HCT116 (cell line): ENCODE data around the gene RIC8B. TPM values are rescaled to one million over a fixed set of nuclear protein-coding genes. Genes with fewer than 3 reads are reported as not detected.
A peak's percentile ranks its signal among the peaks of the same experiment; 100 is the strongest.

Experiments
- ATAC-seq: fragments of 200-7000 bp; cut with Tn5 transposase; 2 replicates; pipeline ENCODE4 v1.9.1; 2020; ENCODE audit warnings: mild to moderate bottlenecking, moderate library complexity
- BruUV-seq: library from RNA; stranded (reverse); fragments of 400-500 nt; replicated peaks from 2 replicates; lab custom pipeline; 2021; lab: Mats Ljungman, UMichigan
- CTCF ChIA-PET: fragments of 300-600 bp; sonication (Branson Sonifier 250); formaldehyde crosslinking; loops from one replicate; lab custom pipeline; 2021; ENCODE audit warnings: antibody characterized with exemption; lab: Charles Lee
- POLR2A ChIA-PET: fragments of 300-600, 350-600 bp; sonication (Branson Sonifier 250); formaldehyde crosslinking; loops from one replicate; lab custom pipeline; 2021; ENCODE audit warnings: antibody characterized with exemption; lab: Charles Lee
- RAD21 ChIA-PET, 2 experiments: fragments of 300-600 bp; sonication (Branson Sonifier 250); formaldehyde crosslinking; loops; one replicate each; lab custom pipeline; 2023; ENCODE audit warnings: low total read pairs in 2 of 2; ENCODE audit not compliant: uncharacterized antibody in 2 of 2, unreplicated experiment in 2 of 2, low non-redundant PET in 1 of 2; lab: Charles Lee
- DNase-seq: peaks from one replicate; pipeline ENCODE4 v3.0.0-alpha.2; 2010; ENCODE audit warnings: low read depth, low spot score
- H2AFZ ChIP-seq: fragments of 200-600 bp; shearing (Covaris generic), sonication (generic); 2 replicates; pipeline ENCODE4 v1.6.1; 2017; ENCODE audit warnings: low read depth, mixed run types, mixed read lengths, antibody characterized with exemption, low read length; ENCODE audit not compliant: poor library complexity, severe bottlenecking
- H3K27ac ChIP-seq: 2 replicates; pipeline ENCODE4 v1.5.1; 2012; ENCODE audit warnings: low read depth, low read length
- H3K27me3 ChIP-seq: fragments of 200-600 bp; sonication (generic); 2 replicates; pipeline ENCODE4 v1.6.1; 2016; ENCODE audit warnings: mixed run types, low read length, mixed read lengths; ENCODE audit not compliant: insufficient read depth
- H3K36me3 ChIP-seq, 2 experiments: fragments of 200-500 bp in 1 of 2; fragments of 200-600 bp in 1 of 2; sonication (Bioruptor generic) in 1 of 2; sonication (generic) in 1 of 2; 2 replicates each; pipeline versions ENCODE4 v1.5.1 to v1.6.1; 2014 to 2016; ENCODE audit warnings: low read length in 2 of 2, inconsistent platforms in 1 of 2, mixed read lengths in 1 of 2, mixed run types in 1 of 2; ENCODE audit not compliant: insufficient read depth in 2 of 2, control insufficient read depth in 1 of 2
- H3K4me1 ChIP-seq, 2 experiments: fragments of 200-600 bp in 1 of 2; sonication (generic) in 1 of 2; 2 replicates each; pipeline versions ENCODE4 v1.5.1 to v1.6.1; 2012 to 2017; ENCODE audit warnings: low read length in 2 of 2, inconsistent platforms in 1 of 2, mild to moderate bottlenecking in 1 of 2, mixed read lengths in 1 of 2, mixed run types in 1 of 2, moderate library complexity in 1 of 2; ENCODE audit not compliant: insufficient read depth in 2 of 2, control insufficient read depth in 1 of 2
- H3K4me2 ChIP-seq: fragments of 200-600 bp; sonication (generic); 2 replicates; pipeline ENCODE4 v1.6.1; 2017; ENCODE audit warnings: mixed run types, low read length, mixed read lengths
- H3K4me3 ChIP-seq, 2 experiments: fragments of 200-600 bp in 1 of 2; sonication (generic) in 1 of 2; replicated peaks in 1 of 2; 2 replicates each; pipeline ENCODE4 v1.5.1; 2011 to 2016; ENCODE audit warnings: low read length in 2 of 2, control low read depth in 1 of 2, low read depth in 1 of 2, mild to moderate bottlenecking in 1 of 2, mixed read lengths in 1 of 2, mixed run types in 1 of 2
- H3K79me2 ChIP-seq: fragments of 200-600 bp; sonication (generic); 2 replicates; pipeline ENCODE4 v1.6.1; 2017; ENCODE audit warnings: mild to moderate bottlenecking, mixed run types, low read length, moderate library complexity, mixed read lengths; ENCODE audit not compliant: insufficient read depth
- H3K9ac ChIP-seq: fragments of 200-600 bp; sonication (generic); 2 replicates; pipeline ENCODE4 v1.6.1; 2016; ENCODE audit warnings: low read length, mixed read lengths
- H3K9me2 ChIP-seq: fragments of 200-600 bp; sonication (generic), shearing (Covaris generic); 2 replicates; pipeline ENCODE4 v1.6.1; 2017; ENCODE audit warnings: mixed run types, mild to moderate bottlenecking, moderate library complexity; ENCODE audit not compliant: insufficient read depth
- H3K9me3 ChIP-seq, 2 experiments: fragments of 200-500 bp in 1 of 2; fragments of 200-600 bp in 1 of 2; sonication (Bioruptor generic) in 1 of 2; sonication (generic) in 1 of 2; 2 replicates each; pipeline ENCODE4 v1.6.1; 2014 to 2017; ENCODE audit warnings: low read length in 2 of 2, mixed read lengths in 2 of 2, inconsistent platforms in 1 of 2, low read depth in 1 of 2, mild to moderate bottlenecking in 1 of 2, mixed run types in 1 of 2, moderate library complexity in 1 of 2; ENCODE audit not compliant: control insufficient read depth in 1 of 2, insufficient read depth in 1 of 2
- H4K20me1 ChIP-seq: fragments of 200-600 bp; sonication (generic), shearing (Covaris generic); 2 replicates; pipeline ENCODE4 v1.6.1; 2017; ENCODE audit warnings: mixed run types, mild to moderate bottlenecking, moderate library complexity; ENCODE audit not compliant: insufficient read depth
- CBX3 ChIP-seq: IDR thresholded peaks from 2 replicates; pipeline ENCODE4 v1.6.1; 2012; ENCODE audit warnings: low read depth
- CEBPB ChIP-seq: IDR thresholded peaks from 2 replicates; pipeline ENCODE4 v1.6.1; 2012; ENCODE audit warnings: low read depth
- EZH2 ChIP-seq: fragments of 200-600 bp; sonication (generic); IDR thresholded peaks from 2 replicates; pipeline ENCODE4 v1.6.1; 2017; ENCODE audit warnings: antibody characterized with exemption, mixed run types
- EZH2phosphoT487 ChIP-seq: fragments of 200-600 bp; IDR thresholded peaks from 2 replicates; pipeline ENCODE4 v1.6.1; 2018; ENCODE audit warnings: antibody characterized with exemption, borderline replicate concordance
- FOSL1 ChIP-seq: IDR thresholded peaks from 2 replicates; pipeline ENCODE4 v1.6.1; 2012; ENCODE audit warnings: low read depth
- JUND ChIP-seq: IDR thresholded peaks from 2 replicates; pipeline ENCODE4 v1.6.1; 2012
- POLR2A ChIP-seq: IDR thresholded peaks from 2 replicates; pipeline ENCODE4 v1.7.0; 2011; ENCODE audit warnings: borderline replicate concordance; ENCODE audit not compliant: insufficient read depth, insufficient read length; ENCODE audit errors: extremely low read depth
- POLR2AphosphoS5 ChIP-seq: IDR thresholded peaks from 2 replicates; pipeline ENCODE4 v1.6.1; 2011; ENCODE audit warnings: mild to moderate bottlenecking, low read depth, low read length, moderate library complexity
- RAD21 ChIP-seq: IDR thresholded peaks from 2 replicates; pipeline ENCODE4 v1.6.1; 2012; ENCODE audit warnings: low read depth, mild to moderate bottlenecking
- SP1 ChIP-seq: IDR thresholded peaks from 2 replicates; pipeline ENCODE4 v1.6.1; 2012; ENCODE audit warnings: low read depth
- SRF ChIP-seq: IDR thresholded peaks from 2 replicates; pipeline ENCODE4 v1.6.1; 2012; ENCODE audit warnings: low read depth
- TCF7L2 ChIP-seq: IDR thresholded peaks from 2 replicates; pipeline ENCODE4 v1.7.0; 2011; ENCODE audit warnings: borderline replicate concordance, inconsistent platforms; ENCODE audit not compliant: insufficient read depth, insufficient read length; ENCODE audit errors: extremely low read depth
- YY1 ChIP-seq: IDR thresholded peaks from 2 replicates; pipeline ENCODE4 v1.6.1; 2011; ENCODE audit warnings: low read length, low read depth, moderate library complexity, mild to moderate bottlenecking; ENCODE audit not compliant: insufficient replicate concordance; ENCODE audit errors: extremely low read depth
- ZFX ChIP-seq: fragments of 450-650 bp; IDR thresholded peaks from 2 replicates; pipeline ENCODE4 v1.6.1; 2017
- ZNF274 ChIP-seq: fragments of 200-500 bp; sonication (Bioruptor generic); IDR thresholded peaks from 2 replicates; pipeline ENCODE4 v1.6.1; 2014; ENCODE audit warnings: mild to moderate bottlenecking, low read depth, low read length, inconsistent platforms
- intact Hi-C: fragments of 100-400 bp; cut with micrococcal nuclease; formaldehyde crosslinking; loops from 2 replicates; pipeline ENCODE4 v1.10.0; 2022
- total RNA-seq: library from RNA; stranded (reverse); gene quantifications from one replicate; pipeline ENCODE4 v1.2.1, GENCODE V29; 2021; ENCODE audit not compliant: unreplicated experiment
- TF ChIP-seq, protein P1 (sequence below): IDR thresholded peaks from 2 replicates; pipeline ENCODE4 v1.6.1; 2012
- TF ChIP-seq, protein P2 (sequence below): IDR thresholded peaks from 2 replicates; pipeline ENCODE4 v1.6.1; 2012
- TF ChIP-seq, protein P3 (sequence below): IDR thresholded peaks from 2 replicates; pipeline ENCODE4 v1.6.1; 2012; ENCODE audit warnings: low read depth

RIC8B gene
- total RNA-seq, 1 experiment from 2014 or later, result 16.7 TPM

DNA sequence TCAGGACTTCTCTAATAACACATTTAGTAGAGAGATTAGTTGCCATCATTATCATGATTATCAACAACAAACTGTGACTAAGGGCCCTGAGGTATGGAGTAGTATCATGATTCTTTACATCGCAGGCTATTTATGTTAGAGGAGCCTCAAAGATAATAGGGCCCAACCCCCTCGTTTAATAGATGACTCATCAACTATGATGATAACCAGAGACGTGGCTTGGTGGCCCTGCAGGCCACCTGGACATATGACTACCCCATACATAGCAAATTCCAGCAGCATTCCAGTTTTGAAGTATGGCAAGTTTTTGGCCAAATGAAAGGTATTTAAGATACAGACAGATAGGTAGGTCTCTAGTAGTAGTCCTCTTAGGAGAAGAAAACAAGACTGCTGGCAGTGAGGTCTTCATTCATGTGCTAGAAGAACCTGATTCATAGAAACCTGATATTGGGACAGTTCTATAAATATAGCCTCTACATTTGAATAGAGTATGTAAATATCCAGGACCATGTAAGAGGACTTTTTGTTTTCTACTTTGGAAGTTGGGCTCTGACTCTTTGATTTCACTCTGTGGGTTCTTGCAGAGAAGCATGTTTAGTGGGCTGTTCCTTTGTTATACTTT, 5.6 kb downstream of the RIC8B start:
- no peaks in the 10 kb centered on the region for H3K36me3 ChIP-seq
- POLR2A ChIA-PET, result no interaction called here
- peak; percentile 80 for ATAC-seq
- no peaks in the 10 kb centered on the region for H3K9me2 ChIP-seq
- H2AFZ ChIP-seq, result no peak overlapping the region
- TF ChIP-seq, protein P1, sequence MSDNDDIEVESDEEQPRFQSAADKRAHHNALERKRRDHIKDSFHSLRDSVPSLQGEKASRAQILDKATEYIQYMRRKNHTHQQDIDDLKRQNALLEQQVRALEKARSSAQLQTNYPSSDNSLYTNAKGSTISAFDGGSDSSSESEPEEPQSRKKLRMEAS, result no peak
- no peak for TF ChIP-seq EZH2
- TF ChIP-seq JUND, result peak; percentile 37; the same call in 1 of the 2 replicates
- TF ChIP-seq EZH2phosphoT487, result no peak
- peak; percentile 42 for TF ChIP-seq FOSL1
- RAD21 ChIA-PET, result no interaction called here
- no peak overlapping the region for H3K4me3 ChIP-seq
- H3K79me2 ChIP-seq, result peaks cover 82% of the 10 kb centered on the region
- peak overlapping the region; percentile 49 for H3K4me2 ChIP-seq
- no TSS peak for BruUV-seq
- no peaks in the 10 kb centered on the region for H3K9me3 ChIP-seq
- no peaks in the 10 kb centered on the region for H3K27me3 ChIP-seq
- peaks cover 13 to 31% of the 10 kb centered on the region in 2 experiments; a peak in 3 of 4 replicates for H3K4me1 ChIP-seq
- no peak overlapping the region for H3K9ac ChIP-seq
- H3K27ac ChIP-seq, result no peak overlapping the region
- CTCF ChIA-PET, result no interaction called here
- intact Hi-C loops, result no loop called here
- H4K20me1 ChIP-seq, result no peaks in the 10 kb centered on the region
- no peak for DNase-seq

DNA sequence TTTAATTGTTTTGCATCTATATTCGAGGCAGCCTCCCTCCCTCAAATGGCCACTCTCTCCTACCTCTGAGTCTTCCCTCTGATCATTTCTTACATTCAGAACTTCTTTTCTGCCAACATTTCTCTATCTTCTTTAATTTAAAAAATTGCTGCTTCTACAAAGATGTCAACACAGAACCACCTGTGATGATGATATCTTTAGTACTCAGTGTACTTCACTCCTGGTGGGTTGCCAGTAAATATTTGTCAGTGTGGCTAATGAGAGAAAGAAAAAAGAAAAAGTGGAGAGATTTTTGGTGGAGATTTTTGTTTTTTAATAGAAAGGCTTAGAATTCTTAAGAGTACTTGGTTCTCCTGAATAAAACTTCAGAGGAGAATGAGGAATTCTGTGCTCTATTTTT, 8.1 kb downstream of the RIC8B start:
- POLR2A ChIA-PET, result no interaction called here
- no TSS peak for BruUV-seq

More for the DNA sequence above, 8.1 kb downstream of the RIC8B start:
- no peaks in the 10 kb centered on the region for H3K27me3 ChIP-seq
- no peak for ATAC-seq
- TF ChIP-seq, protein P2, sequence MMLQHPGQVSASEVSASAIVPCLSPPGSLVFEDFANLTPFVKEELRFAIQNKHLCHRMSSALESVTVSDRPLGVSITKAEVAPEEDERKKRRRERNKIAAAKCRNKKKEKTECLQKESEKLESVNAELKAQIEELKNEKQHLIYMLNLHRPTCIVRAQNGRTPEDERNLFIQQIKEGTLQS, result no peak
- TF ChIP-seq JUND, result no peak
- no peak for TF ChIP-seq FOSL1
- TF ChIP-seq, protein P1, result no peak
- TF ChIP-seq ZFX, result no peak
- TF ChIP-seq EZH2phosphoT487, result no peak
- no peak for TF ChIP-seq CEBPB
- TF ChIP-seq POLR2A, result no peak
- TF ChIP-seq, protein P3, sequence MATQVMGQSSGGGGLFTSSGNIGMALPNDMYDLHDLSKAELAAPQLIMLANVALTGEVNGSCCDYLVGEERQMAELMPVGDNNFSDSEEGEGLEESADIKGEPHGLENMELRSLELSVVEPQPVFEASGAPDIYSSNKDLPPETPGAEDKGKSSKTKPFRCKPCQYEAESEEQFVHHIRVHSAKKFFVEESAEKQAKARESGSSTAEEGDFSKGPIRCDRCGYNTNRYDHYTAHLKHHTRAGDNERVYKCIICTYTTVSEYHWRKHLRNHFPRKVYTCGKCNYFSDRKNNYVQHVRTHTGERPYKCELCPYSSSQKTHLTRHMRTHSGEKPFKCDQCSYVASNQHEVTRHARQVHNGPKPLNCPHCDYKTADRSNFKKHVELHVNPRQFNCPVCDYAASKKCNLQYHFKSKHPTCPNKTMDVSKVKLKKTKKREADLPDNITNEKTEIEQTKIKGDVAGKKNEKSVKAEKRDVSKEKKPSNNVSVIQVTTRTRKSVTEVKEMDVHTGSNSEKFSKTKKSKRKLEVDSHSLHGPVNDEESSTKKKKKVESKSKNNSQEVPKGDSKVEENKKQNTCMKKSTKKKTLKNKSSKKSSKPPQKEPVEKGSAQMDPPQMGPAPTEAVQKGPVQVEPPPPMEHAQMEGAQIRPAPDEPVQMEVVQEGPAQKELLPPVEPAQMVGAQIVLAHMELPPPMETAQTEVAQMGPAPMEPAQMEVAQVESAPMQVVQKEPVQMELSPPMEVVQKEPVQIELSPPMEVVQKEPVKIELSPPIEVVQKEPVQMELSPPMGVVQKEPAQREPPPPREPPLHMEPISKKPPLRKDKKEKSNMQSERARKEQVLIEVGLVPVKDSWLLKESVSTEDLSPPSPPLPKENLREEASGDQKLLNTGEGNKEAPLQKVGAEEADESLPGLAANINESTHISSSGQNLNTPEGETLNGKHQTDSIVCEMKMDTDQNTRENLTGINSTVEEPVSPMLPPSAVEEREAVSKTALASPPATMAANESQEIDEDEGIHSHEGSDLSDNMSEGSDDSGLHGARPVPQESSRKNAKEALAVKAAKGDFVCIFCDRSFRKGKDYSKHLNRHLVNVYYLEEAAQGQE, result no peak
- no peak for TF ChIP-seq CBX3
- TF ChIP-seq ZNF274, result no peak
- TF ChIP-seq RAD21, result no peak
- no peak for TF ChIP-seq SP1
- TF ChIP-seq SRF, result no peak
- no peak for TF ChIP-seq TCF7L2
- TF ChIP-seq YY1, result no peak
- TF ChIP-seq POLR2AphosphoS5, result no peak
- TF ChIP-seq, all 23 proteins: peak for 0
- H3K36me3 ChIP-seq, result peaks cover 2 to 4% of the 10 kb centered on the region in 2 experiments; a peak in 1 of 4 replicates
- H3K4me2 ChIP-seq, result no peak overlapping the region
- H4K20me1 ChIP-seq, result no peaks in the 10 kb centered on the region
- no peak overlapping the region for H3K9ac ChIP-seq
- DNase-seq, result no peak
- no peak overlapping the region for H3K4me3 ChIP-seq
- no peak overlapping the region for H2AFZ ChIP-seq
- no peaks in the 10 kb centered on the region for H3K9me3 ChIP-seq
- RAD21 ChIA-PET, result no interaction called here
- no peak overlapping the region for H3K27ac ChIP-seq
- H3K79me2 ChIP-seq, result peaks cover 57% of the 10 kb centered on the region
- intact Hi-C loops, result no loop called here
- no peaks in the 10 kb centered on the region for H3K9me2 ChIP-seq
- CTCF ChIA-PET, result no interaction called here
- peaks cover 11 to 21% of the 10 kb centered on the region in 2 experiments; a peak in 3 of 4 replicates for H3K4me1 ChIP-seq
